ENCODE measurements around the gene SETBP1.

The SETBP1 gene

GRCh38 chr18:44974174-44974573 is 293.5 kb downstream of the SETBP1 start:
- no peak for ATAC-seq
- TF ChIP-seq TCF4 (CRISPR knock-in tag; IDR thresholded peaks at IDR 0.05; ENCODE audit: borderline replicate concordance) = no peak
- TF ChIP-seq ZC3H10 (CRISPR knock-in tag; IDR thresholded peaks at IDR 0.05) = no peak
- TF ChIP-seq CSDC2 (CRISPR knock-in tag; IDR thresholded peaks at IDR 0.05) = no peak
- TF ChIP-seq RARB (CRISPR knock-in tag; IDR thresholded peaks at IDR 0.05) = no peak
- no peak for TF ChIP-seq ESRRG (CRISPR knock-in tag; IDR thresholded peaks at IDR 0.05)
- no peak for TF ChIP-seq ARNTL (CRISPR knock-in tag; IDR thresholded peaks at IDR 0.05; ENCODE audit: borderline replicate concordance, low read depth)
- no peak for TF ChIP-seq BACH2 (CRISPR knock-in tag; IDR thresholded peaks at IDR 0.05; ENCODE audit: borderline replicate concordance)
- no peak for TF ChIP-seq TOX (CRISPR knock-in tag; IDR thresholded peaks at IDR 0.05; ENCODE audit: borderline replicate concordance)
- TF ChIP-seq ZNF565 (CRISPR knock-in tag; conservative IDR thresholded peaks at IDR 0.05; ENCODE audit: low read depth) = no peak
- no peak for TF ChIP-seq CREB5 (CRISPR knock-in tag; IDR thresholded peaks at IDR 0.05; ENCODE audit: low read depth)
- TF ChIP-seq ZNF8 (CRISPR knock-in tag; IDR thresholded peaks at IDR 0.05) = no peak
- no peak for TF ChIP-seq ZFP30 (CRISPR knock-in tag; IDR thresholded peaks at IDR 0.05)
- no peak for TF ChIP-seq PPARA (CRISPR knock-in tag; IDR thresholded peaks at IDR 0.05; ENCODE audit: borderline replicate concordance)
- TF ChIP-seq ZFP3 (CRISPR knock-in tag; IDR thresholded peaks at IDR 0.05) = no peak
- TF ChIP-seq SNAI2 (CRISPR knock-in tag; IDR thresholded peaks at IDR 0.05) = no peak
- no peak for TF ChIP-seq PATZ1 (CRISPR knock-in tag; IDR thresholded peaks at IDR 0.05; ENCODE audit: borderline replicate concordance)
- no peak for TF ChIP-seq TSHZ2 (CRISPR knock-in tag; IDR thresholded peaks at IDR 0.05)

- ATAC-seq = no peak
- TF ChIP-seq CSDC2 (CRISPR knock-in tag; IDR thresholded peaks at IDR 0.05) (no peak), CREB5 (CRISPR knock-in tag; IDR thresholded peaks at IDR 0.05; ENCODE audit: low read depth) (no peak), TOX (CRISPR knock-in tag; IDR thresholded peaks at IDR 0.05; ENCODE audit: borderline replicate concordance) (no peak), TSHZ2 (CRISPR knock-in tag; IDR thresholded peaks at IDR 0.05) (no peak), SNAI2 (CRISPR knock-in tag; IDR thresholded peaks at IDR 0.05) (no peak), ZC3H10 (CRISPR knock-in tag; IDR thresholded peaks at IDR 0.05) (no peak), BACH2 (CRISPR knock-in tag; IDR thresholded peaks at IDR 0.05; ENCODE audit: borderline replicate concordance) (no peak), OSR1 (CRISPR knock-in tag; IDR thresholded peaks at IDR 0.05) (no peak), PATZ1 (CRISPR knock-in tag; IDR thresholded peaks at IDR 0.05; ENCODE audit: borderline replicate concordance) (no peak), ISL1 (CRISPR knock-in tag; IDR thresholded peaks at IDR 0.05) (no peak), RARB (CRISPR knock-in tag; IDR thresholded peaks at IDR 0.05) (no peak), ZNF70 (CRISPR knock-in tag; IDR thresholded peaks at IDR 0.05) (no peak), POU6F1 (CRISPR knock-in tag; IDR thresholded peaks at IDR 0.05; ENCODE audit: borderline replicate concordance, low read depth) (no peak), ESRRG (CRISPR knock-in tag; IDR thresholded peaks at IDR 0.05) (no peak), ZFP30 (CRISPR knock-in tag; IDR thresholded peaks at IDR 0.05) (no peak), PPARA (CRISPR knock-in tag; IDR thresholded peaks at IDR 0.05; ENCODE audit: borderline replicate concordance) (no peak), CSRNP3 (CRISPR knock-in tag; IDR thresholded peaks at IDR 0.05) (no peak)
Measured at GRCh38 chr18:44977856-44978255, 297.2 kb downstream of the SETBP1 start.

Data from SK-N-SH treated with all-trans-retinoic acid at 6 μM for 48 hours (cell line).